Muscle of arm (tissue), 12 donors: Measurements from ENCODE around the gene TSHZ3. TPM values are rescaled to one million over a fixed set of nuclear protein-coding genes. Genes with fewer than 3 reads are reported as not detected.

Experiments used
- DNase-seq: peaks from one replicate; pipeline ENCODE4 v3.0.0-alpha.2; 2013
- polyA plus RNA-seq, 12 donors: library from polyadenylated mRNA; unstranded; fragments of 120-200 nt; gene quantifications; one replicate each; pipeline ENCODE4 v1.2.1, GENCODE V29; 2013; ENCODE audit not compliant: insufficient read length in 12 of 12

Gene TSHZ3
- polyA plus RNA-seq, 12 donors: 14.8 to 18.8 (median 16.7) TPM; not detected in 1

- DNase-seq: no peak
These were observed 11.0 kb downstream of the TSHZ3 start for GRCh38 chr19:31338069-31338776.

- no peak for DNase-seq
These were observed 12.0 kb downstream of the TSHZ3 start for GRCh38 chr19:31337008-31337914.

- DNase-seq: no peak
These were observed 13.5 kb downstream of the TSHZ3 start for GRCh38 chr19:31335716-31336115.

- DNase-seq: no peak
These were observed 14.2 kb downstream of the TSHZ3 start for GRCh38 chr19:31334849-31335624.

- no peak for DNase-seq
These were observed 15.0 kb downstream of the TSHZ3 start for GRCh38 chr19:31334101-31334848.

- no peak for DNase-seq
These were observed 17.1 kb downstream of the TSHZ3 start for GRCh38 chr19:31332096-31332495.

- DNase-seq: no peak
These were observed 17.7 kb downstream of the TSHZ3 start for GRCh38 chr19:31331536-31331935.

GRCh38 chr19:31330761-31331160, 18.5 kb downstream of the TSHZ3 start:
- no peak for DNase-seq

- no peak for DNase-seq
These were observed 19.0 kb downstream of the TSHZ3 start for GRCh38 chr19:31330237-31330636.

GRCh38 chr19:31329819-31330218, 19.4 kb downstream of the TSHZ3 start:
- DNase-seq: no peak

GRCh38 chr19:31328238-31328637, 21.0 kb downstream of the TSHZ3 start:
- no peak for DNase-seq

- DNase-seq: no peak
These were observed 22.8 kb downstream of the TSHZ3 start for GRCh38 chr19:31326329-31327028.

- no peak for DNase-seq
These were observed 23.9 kb downstream of the TSHZ3 start for GRCh38 chr19:31325342-31325741.

GRCh38 chr19:31319465-31319864, 29.8 kb downstream of the TSHZ3 start:
- no peak for DNase-seq

GRCh38 chr19:31318790-31319425, 30.3 kb downstream of the TSHZ3 start:
- no peak for DNase-seq

- no peak for DNase-seq
These were observed 31.7 kb downstream of the TSHZ3 start for GRCh38 chr19:31317570-31317969.

- DNase-seq: no peak
These were observed 32.1 kb downstream of the TSHZ3 start for GRCh38 chr19:31317093-31317492.

- DNase-seq: peak; percentile 57
These were observed 32.9 kb downstream of the TSHZ3 start for GRCh38 chr19:31316201-31316951.

- no peak for DNase-seq
These were observed 33.6 kb downstream of the TSHZ3 start for GRCh38 chr19:31315652-31316051.
